Neural progenitor cell (in vitro differentiated cells): ENCODE measurements around the gene SLC22A23. TPM values are rescaled to one million over a fixed set of nuclear protein-coding genes. Genes with fewer than 3 reads are reported as not detected.

Experiments
- DNase-seq: peaks from one replicate; pipeline ENCODE4 v3.0.0-alpha.2; 2016; ENCODE audit warnings: low spot score
- H2AFZ ChIP-seq: fragments of 200-600 bp; sonication (generic); replicated peaks from 2 replicates; pipeline ENCODE4 v1.6.1; 2016; ENCODE audit warnings: antibody characterized with exemption
- H3F3A ChIP-seq: fragments of 200-600 bp; sonication (generic); 2 replicates; pipeline ENCODE4 v1.6.1; 2016; ENCODE audit warnings: antibody characterized with exemption, low read depth
- H3K27ac ChIP-seq: fragments of 200-600 bp; sonication (generic); 2 replicates; pipeline ENCODE4 v1.5.1; 2016; ENCODE audit warnings: mild to moderate bottlenecking
- H3K27me3 ChIP-seq: fragments of 200-600 bp; sonication (generic); 2 replicates; pipeline ENCODE4 v1.6.1; 2016; ENCODE audit warnings: mild to moderate bottlenecking, moderate library complexity
- H3K36me3 ChIP-seq: fragments of 200-600 bp; sonication (generic); 2 replicates; pipeline ENCODE4 v1.5.1; 2016
- H3K4me1 ChIP-seq: fragments of 200-600 bp; sonication (generic); 2 replicates; pipeline ENCODE4 v1.6.1; 2016; ENCODE audit warnings: mixed run types
- H3K4me2 ChIP-seq: fragments of 200-600 bp; sonication (generic); 2 replicates; pipeline ENCODE4 v1.6.1; 2016
- H3K4me3 ChIP-seq: fragments of 200-600 bp; sonication (generic); 2 replicates; pipeline ENCODE4 v1.5.1; 2016
- H3K79me2 ChIP-seq: fragments of 200-600 bp; sonication (generic); 2 replicates; pipeline ENCODE4 v1.6.1; 2016; ENCODE audit warnings: low read depth
- H3K9ac ChIP-seq: fragments of 200-600 bp; sonication (generic); 2 replicates; pipeline ENCODE4 v1.6.1; 2016
- H3K9me3 ChIP-seq: fragments of 200-600 bp; sonication (generic); 2 replicates; pipeline ENCODE4 v1.5.1; 2016; ENCODE audit warnings: low read depth
- H4K20me1 ChIP-seq: fragments of 200-600 bp; sonication (generic); 2 replicates; pipeline ENCODE4 v1.6.1; 2016; ENCODE audit warnings: low read depth
- H3K27ac Mint-ChIP-seq: 3 replicates; pipeline ENCODE4 v1.8.0; 2021; ENCODE audit warnings: mixed read lengths
- H3K27me3 Mint-ChIP-seq: 2 replicates; pipeline ENCODE4 v1.8.0; 2022; ENCODE audit warnings: low read depth, mild to moderate bottlenecking, inconsistent platforms, moderate library complexity, mixed read lengths; ENCODE audit not compliant: insufficient read depth
- H3K36me3 Mint-ChIP-seq: 3 replicates; pipeline ENCODE4 v1.8.0; 2021; ENCODE audit warnings: mixed read lengths
- H3K4me1 Mint-ChIP-seq: 3 replicates; pipeline ENCODE4 v1.8.0; 2021; ENCODE audit warnings: mixed read lengths
- H3K4me3 Mint-ChIP-seq: 3 replicates; pipeline ENCODE4 v1.8.0; 2021; ENCODE audit warnings: mild to moderate bottlenecking, moderate library complexity, mixed read lengths
- H3K9me3 Mint-ChIP-seq: 3 replicates; pipeline ENCODE4 v1.8.0; 2020; ENCODE audit warnings: mixed read lengths
- EZH2 ChIP-seq: fragments of 200-600 bp; sonication (generic); IDR thresholded peaks from 2 replicates; pipeline ENCODE4 v1.6.1; 2017; ENCODE audit warnings: antibody characterized with exemption, mild to moderate bottlenecking, moderate library complexity
- EZH2phosphoT487 ChIP-seq: fragments of 200-600 bp; sonication (generic); IDR thresholded peaks from 2 replicates; pipeline ENCODE4 v1.6.1; 2017; ENCODE audit warnings: antibody characterized with exemption
- total RNA-seq: library from RNA; depleted of rRNA; stranded (reverse); fragments of >200 nt; gene quantifications from 2 replicates; pipeline ENCODE4 v1.2.3, GENCODE V29; 2015; ENCODE audit warnings: low replicate concordance
- TF ChIP-seq, protein P1 (sequence below): fragments of 200-600 bp; sonication (generic); IDR thresholded peaks from 2 replicates; pipeline ENCODE4 v1.5.1; 2017; ENCODE audit warnings: antibody characterized with exemption, mild to moderate bottlenecking

SLC22A23 gene
- total RNA-seq, 1 donor from 2014 or later: 0.99 TPM

DNA sequence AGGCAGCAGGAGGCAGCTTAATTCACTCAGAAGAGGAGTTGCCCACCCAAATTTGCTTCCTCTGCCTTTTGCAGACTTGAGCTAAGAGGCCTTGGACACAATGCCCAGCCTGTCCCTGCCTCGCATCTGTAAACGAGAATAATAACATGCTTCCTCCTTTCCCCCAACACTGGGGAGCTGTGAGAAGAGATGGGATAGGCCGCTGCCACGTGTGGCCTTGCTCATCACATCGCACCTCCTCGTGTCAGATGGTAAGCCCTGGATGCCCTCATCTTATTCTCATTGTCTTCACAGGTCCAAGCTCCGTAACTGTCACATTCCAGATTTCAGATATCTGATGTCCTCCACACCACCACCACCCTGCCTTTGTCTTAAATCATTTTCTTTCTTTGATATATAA, 216.3 kb downstream of the SLC22A23 start:
- Histone ChIP-seq H3K27me3 (no peaks in the 10 kb centered on the region), H3K9me3 (no peaks in the 10 kb centered on the region), H3K79me2 (no peaks in the 10 kb centered on the region), H3K4me2 (no peak overlapping the region), H3K4me3 (no peak overlapping the region), H3F3A (peaks cover 16% of the 10 kb centered on the region), H3K27ac (no peak overlapping the region), H3K9ac (no peak overlapping the region), H4K20me1 (no peaks in the 10 kb centered on the region), H3K36me3 (no peaks in the 10 kb centered on the region), H3K4me1 (peaks cover 11% of the 10 kb centered on the region), H2AFZ (no peak overlapping the region)
- DNase-seq: no peak
- no peak overlapping the region for H3K27ac Mint-ChIP-seq
- H3K27me3 Mint-ChIP-seq: peaks cover 6% of the 10 kb centered on the region
- H3K4me3 Mint-ChIP-seq: peak overlapping the region; percentile 34
- peaks cover 43% of the 10 kb centered on the region for H3K4me1 Mint-ChIP-seq
- peaks cover 40% of the 10 kb centered on the region for H3K36me3 Mint-ChIP-seq
- H3K9me3 Mint-ChIP-seq: no peaks in the 10 kb centered on the region
- TF ChIP-seq EZH2phosphoT487 (no peak), EZH2 (no peak)
- TF ChIP-seq, protein P1, sequence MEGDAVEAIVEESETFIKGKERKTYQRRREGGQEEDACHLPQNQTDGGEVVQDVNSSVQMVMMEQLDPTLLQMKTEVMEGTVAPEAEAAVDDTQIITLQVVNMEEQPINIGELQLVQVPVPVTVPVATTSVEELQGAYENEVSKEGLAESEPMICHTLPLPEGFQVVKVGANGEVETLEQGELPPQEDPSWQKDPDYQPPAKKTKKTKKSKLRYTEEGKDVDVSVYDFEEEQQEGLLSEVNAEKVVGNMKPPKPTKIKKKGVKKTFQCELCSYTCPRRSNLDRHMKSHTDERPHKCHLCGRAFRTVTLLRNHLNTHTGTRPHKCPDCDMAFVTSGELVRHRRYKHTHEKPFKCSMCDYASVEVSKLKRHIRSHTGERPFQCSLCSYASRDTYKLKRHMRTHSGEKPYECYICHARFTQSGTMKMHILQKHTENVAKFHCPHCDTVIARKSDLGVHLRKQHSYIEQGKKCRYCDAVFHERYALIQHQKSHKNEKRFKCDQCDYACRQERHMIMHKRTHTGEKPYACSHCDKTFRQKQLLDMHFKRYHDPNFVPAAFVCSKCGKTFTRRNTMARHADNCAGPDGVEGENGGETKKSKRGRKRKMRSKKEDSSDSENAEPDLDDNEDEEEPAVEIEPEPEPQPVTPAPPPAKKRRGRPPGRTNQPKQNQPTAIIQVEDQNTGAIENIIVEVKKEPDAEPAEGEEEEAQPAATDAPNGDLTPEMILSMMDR: no peak

DNA sequence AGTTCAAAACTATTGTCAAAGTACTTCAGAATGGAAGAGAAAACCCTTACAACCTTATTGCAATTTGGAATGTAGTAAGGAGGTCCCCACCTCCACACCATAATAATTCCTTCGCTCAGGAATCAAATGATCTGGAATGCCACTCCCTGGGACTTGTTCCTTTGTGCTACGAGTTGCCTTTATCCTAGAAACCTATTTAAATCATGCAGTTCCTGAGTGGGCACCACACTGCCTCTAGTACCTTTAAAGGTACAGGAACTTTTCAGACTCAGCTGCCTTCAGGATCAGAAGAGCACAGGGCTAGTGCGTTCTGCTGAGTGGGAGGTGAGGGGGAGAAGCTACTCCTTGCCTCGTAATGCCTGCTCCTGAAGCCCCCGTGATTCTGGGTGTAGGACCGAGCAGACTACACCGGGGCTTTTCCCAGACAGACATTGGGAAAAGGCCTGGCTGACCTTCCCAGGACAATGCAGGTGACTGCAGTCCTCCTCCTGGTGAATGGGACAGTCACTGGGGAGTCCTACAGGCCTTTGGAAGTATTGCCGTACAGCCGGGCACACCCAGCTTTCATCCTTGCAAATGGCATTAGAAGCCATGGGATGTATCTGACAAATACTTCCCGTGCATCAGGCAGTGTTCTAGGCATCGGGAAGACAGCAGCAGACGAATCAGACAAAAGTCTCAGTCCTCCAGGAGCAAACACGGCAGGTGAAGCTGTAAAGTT, 217.6 kb downstream of the SLC22A23 start:
- Histone ChIP-seq H3K27ac (no peak overlapping the region), H3K9me3 (no peaks in the 10 kb centered on the region), H3K36me3 (no peaks in the 10 kb centered on the region), H3K79me2 (no peaks in the 10 kb centered on the region), H3K27me3 (no peaks in the 10 kb centered on the region), H2AFZ (no peak overlapping the region), H3K4me2 (no peak overlapping the region), H3K4me3 (no peak overlapping the region), H4K20me1 (no peaks in the 10 kb centered on the region), H3K9ac (no peak overlapping the region), H3F3A (peaks cover 16% of the 10 kb centered on the region), H3K4me1 (peaks cover 11% of the 10 kb centered on the region)
- Mint-ChIP-seq H3K4me3 (no peak overlapping the region), H3K36me3 (peaks cover 33% of the 10 kb centered on the region), H3K27ac (no peak overlapping the region), H3K27me3 (peaks cover 8% of the 10 kb centered on the region), H3K4me1 (peaks cover 50% of the 10 kb centered on the region), H3K9me3 (no peaks in the 10 kb centered on the region)
- DNase-seq: peak; percentile 57
- TF ChIP-seq, protein P1: peak; percentile 50
- TF ChIP-seq EZH2phosphoT487: no peak

DNA sequence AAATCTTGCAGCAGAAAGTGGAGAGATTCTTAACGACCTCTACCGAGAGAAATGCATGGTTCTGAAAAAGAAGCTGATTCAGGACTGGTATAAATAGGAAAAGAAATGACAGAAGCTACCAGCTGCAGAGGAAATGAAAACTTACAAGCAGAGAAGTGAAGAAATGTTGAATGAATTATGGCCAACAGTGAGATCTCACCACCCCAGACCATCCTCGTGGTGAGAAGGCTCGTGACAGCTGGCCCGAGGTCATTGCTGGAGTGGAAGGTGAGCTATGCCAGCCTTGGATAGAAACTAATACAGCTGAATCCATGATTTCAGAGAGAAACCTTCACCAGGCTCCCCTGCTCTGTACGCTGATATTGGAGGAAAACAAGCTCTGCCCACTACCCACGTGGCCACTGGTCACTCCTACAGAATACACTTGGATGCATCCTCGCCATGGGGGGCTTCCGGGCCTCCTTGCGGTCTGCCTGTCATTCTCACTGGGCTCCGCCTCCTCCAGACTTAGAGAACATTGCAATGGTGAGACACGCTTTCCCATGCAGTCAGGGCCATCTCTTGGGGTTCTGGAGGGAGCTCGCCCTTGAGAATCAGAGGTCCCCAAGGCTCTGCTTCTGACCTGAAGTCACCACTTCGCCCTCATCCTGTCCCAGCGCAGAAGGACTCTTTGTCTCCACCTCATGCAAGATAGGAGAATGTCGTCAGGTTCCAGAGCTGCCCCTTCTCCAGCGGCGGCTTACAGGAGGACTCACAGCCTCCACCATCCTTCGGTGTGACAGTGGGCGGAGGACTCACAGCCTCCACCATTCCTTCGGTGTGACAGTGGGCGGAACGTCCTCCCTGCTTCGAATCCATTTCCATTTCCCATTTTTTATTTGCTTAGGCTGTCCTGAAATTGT, 218.8 kb downstream of the SLC22A23 start:
- no peak for DNase-seq
- H3K79me2 ChIP-seq: no peaks in the 10 kb centered on the region
- no peak overlapping the region for H3K27ac Mint-ChIP-seq
- H3K9me3 ChIP-seq: no peaks in the 10 kb centered on the region
- peaks cover 8% of the 10 kb centered on the region for H3K27me3 Mint-ChIP-seq
- peaks cover 23% of the 10 kb centered on the region for H3K36me3 Mint-ChIP-seq
- peaks cover 9% of the 10 kb centered on the region for H3K27me3 ChIP-seq
- H3K4me3 ChIP-seq: no peak overlapping the region
- H3F3A ChIP-seq: peaks cover 12% of the 10 kb centered on the region
- no peaks in the 10 kb centered on the region for H4K20me1 ChIP-seq
- H3K4me2 ChIP-seq: no peak overlapping the region
- peaks cover 57% of the 10 kb centered on the region for H3K4me1 Mint-ChIP-seq
- H3K4me1 ChIP-seq: peaks cover 8% of the 10 kb centered on the region
- H3K27ac ChIP-seq: no peak overlapping the region
- H3K4me3 Mint-ChIP-seq: no peak overlapping the region
- H3K9me3 Mint-ChIP-seq: no peaks in the 10 kb centered on the region
- no peaks in the 10 kb centered on the region for H3K36me3 ChIP-seq
- TF ChIP-seq, protein P1: no peak
- TF ChIP-seq EZH2phosphoT487 (no peak), EZH2 (no peak)
- H3K9ac ChIP-seq: no peak overlapping the region
- H2AFZ ChIP-seq: no peak overlapping the region
